GM13976 (cell line): ENCODE measurements around the gene AMDHD1.
"Not testable (repeated sequence)": the region's sequence is repeated elsewhere in the genome, so short reads cannot be mapped to it uniquely, and the experiment has no call there.

Experiments used
- DNase-seq: peaks from one replicate; pipeline ENCODE4 v3.0.0; 2012; ENCODE audit warnings: low spot score
- CTCF ChIP-seq: IDR thresholded peaks from 2 replicates; pipeline ENCODE4 v1.5.1; 2012; ENCODE audit warnings: borderline replicate concordance, mild to moderate bottlenecking; ENCODE audit not compliant: insufficient read depth; ENCODE audit errors: extremely low read depth, missing control alignments, control extremely low read depth
- in situ Hi-C: fragments of 300-500 bp; cut with MboI; formaldehyde crosslinking; loops from one replicate; pipeline ENCODE4 v1.12.0; 2022; ENCODE audit warnings: low sequenced_read_pairs, mixed read lengths, inconsistent platforms; ENCODE audit not compliant: unreplicated experiment

AMDHD1 gene

GRCh38 chr12:95960241-95960640, 17.1 kb downstream of the AMDHD1 start:
- DNase-seq, result no peak
- no peak for TF ChIP-seq CTCF
- in situ Hi-C loops, result no loop called here

GRCh38 chr12:95962222-95962621, 19.1 kb downstream of the AMDHD1 start:
- no peak for DNase-seq
- no peak for TF ChIP-seq CTCF
- in situ Hi-C loops, result no loop called here

GRCh38 chr12:95963096-95963495, 20.0 kb downstream of the AMDHD1 start:
- DNase-seq, result no peak
- TF ChIP-seq CTCF, result no peak
- in situ Hi-C loops, result no loop called here

GRCh38 chr12:95966287-95966870, 23.2 kb downstream of the AMDHD1 start:
- in situ Hi-C loops, result no loop called here
- no peak for DNase-seq
- TF ChIP-seq CTCF, result no peak

- TF ChIP-seq CTCF, result no peak
- in situ Hi-C loops, result no loop called here
- no peak for DNase-seq
Observed at GRCh38 chr12:95967301-95967700, 24.2 kb downstream of the AMDHD1 start.

GRCh38 chr12:95969116-95969515, 26.0 kb downstream of the AMDHD1 start:
- in situ Hi-C loops, DNase-seq: not testable (repeated sequence)

GRCh38 chr12:95970905-95971304, 27.8 kb downstream of the AMDHD1 start:
- TF ChIP-seq CTCF, result no peak
- in situ Hi-C loops, result no loop called here
- no peak for DNase-seq
